Panc1 (cell line): ENCODE results near the gene SIRPA. TPM values are rescaled to one million over a fixed set of nuclear protein-coding genes. Genes with fewer than 3 reads are reported as not detected.

Experiments used
- ATAC-seq: fragments of 200-7000 bp; cut with Tn5 transposase; 2 replicates; pipeline ENCODE4 v1.9.1; 2020; ENCODE audit warnings: mild to moderate bottlenecking, moderate library complexity
- BruUV-seq: library from RNA; stranded (reverse); fragments of 400-500 nt; replicated peaks from 2 replicates; lab custom pipeline; 2021; lab: Mats Ljungman, UMichigan
- CTCF ChIA-PET: fragments of 300-600 bp; sonication (Branson Sonifier 250); formaldehyde crosslinking; loops from one replicate; lab custom pipeline; 2022; ENCODE audit warnings: antibody characterized with exemption; lab: Charles Lee
- POLR2A ChIA-PET: fragments of 300-600 bp; sonication (Branson Sonifier 250); formaldehyde crosslinking; loops from one replicate; lab custom pipeline; 2022; ENCODE audit warnings: antibody characterized with exemption; lab: Charles Lee
- DNase-seq: peaks from one replicate; pipeline ENCODE4 v3.0.0-alpha.2; 2010; ENCODE audit warnings: low read depth, low spot score
- H3K27ac ChIP-seq: 2 replicates; pipeline ENCODE4 v1.5.1; 2011; ENCODE audit warnings: mild to moderate bottlenecking, low read length, inconsistent platforms
- H3K27me3 ChIP-seq: fragments of 200-500 bp; sonication (Bioruptor generic); 2 replicates; pipeline ENCODE4 v1.6.0; 2014; ENCODE audit warnings: low read length, inconsistent platforms; ENCODE audit not compliant: control insufficient read depth, insufficient read depth
- H3K36me3 ChIP-seq: fragments of 200-500 bp; sonication (Bioruptor generic); 2 replicates; pipeline ENCODE4 v1.5.1; 2014; ENCODE audit warnings: inconsistent platforms, mild to moderate bottlenecking, low read length, moderate library complexity; ENCODE audit not compliant: control insufficient read depth, insufficient read depth
- H3K4me1 ChIP-seq: 2 replicates; pipeline ENCODE4 v1.5.1; 2011; ENCODE audit warnings: inconsistent platforms, mild to moderate bottlenecking, low read length, moderate library complexity; ENCODE audit not compliant: control insufficient read depth, insufficient read depth
- H3K4me3 ChIP-seq, 2 experiments: 2 replicates each; pipeline ENCODE4 v1.5.1; 2011 to 2012; ENCODE audit warnings: low read depth in 2 of 2, low read length in 2 of 2, mild to moderate bottlenecking in 2 of 2, inconsistent platforms in 1 of 2, moderate library complexity in 1 of 2
- H3K9me3 ChIP-seq: fragments of 200-500 bp; sonication (Bioruptor generic); 2 replicates; pipeline ENCODE4 v1.5.1; 2014; ENCODE audit warnings: low read depth, mild to moderate bottlenecking, inconsistent platforms, low read length, moderate library complexity; ENCODE audit not compliant: control insufficient read depth, insufficient read depth
- POLR2AphosphoS5 ChIP-seq: IDR thresholded peaks from 2 replicates; pipeline ENCODE4 v1.6.1; 2012; ENCODE audit warnings: mild to moderate bottlenecking, low read depth, low read length, moderate library complexity
- SIN3A ChIP-seq: IDR thresholded peaks from 2 replicates; pipeline ENCODE4 v1.6.1; 2012; ENCODE audit warnings: low read depth, mild to moderate bottlenecking, low read length, moderate library complexity, borderline replicate concordance; ENCODE audit not compliant: insufficient read depth
- TCF7L2 ChIP-seq: IDR thresholded peaks from 2 replicates; pipeline ENCODE4 v1.6.1; 2011; ENCODE audit warnings: mild to moderate bottlenecking, low read depth, low read length, inconsistent platforms
- in situ Hi-C: cut with HindIII; loops from 2 replicates; pipeline ENCODE4 v1.10.0; 2016; ENCODE audit warnings: low sequenced_read_pairs, low pct_unique_long_range_greater_than_20kb
- intact Hi-C: fragments of 100-400 bp; cut with micrococcal nuclease; formaldehyde crosslinking; loops from one replicate; pipeline ENCODE4 v1.10.0; 2022; ENCODE audit not compliant: unreplicated experiment
- total RNA-seq: library from RNA; stranded (reverse); gene quantifications from one replicate; pipeline ENCODE4 v1.2.1, GENCODE V29; 2021; ENCODE audit not compliant: unreplicated experiment
- TF ChIP-seq, protein P1 (sequence below): fragments of 450-650 bp; IDR thresholded peaks from 2 replicates; pipeline ENCODE4 v1.5.1; 2017; ENCODE audit warnings: mild to moderate bottlenecking
- TF ChIP-seq, protein P2 (sequence below), 2 experiments: IDR thresholded peaks; 2 replicates each; pipeline ENCODE4 v1.6.1; 2011 to 2012; ENCODE audit warnings: low read depth in 2 of 2, control low read depth in 1 of 2, low read length in 1 of 2, mild to moderate bottlenecking in 1 of 2, moderate library complexity in 1 of 2; ENCODE audit not compliant: insufficient read depth in 1 of 2

The SIRPA gene
- total RNA-seq, 1 experiment from 2014 or later = 2.4 TPM

GRCh38 chr20:1887756-1888155 lies 7.5 kb upstream of the SIRPA start:
- Histone ChIP-seq H3K9me3 (no peaks in the 10 kb centered on the region), H3K27ac (no peak overlapping the region), H3K4me3 (no peak overlapping the region), H3K4me1 (no peaks in the 10 kb centered on the region), H3K36me3 (no peaks in the 10 kb centered on the region), H3K27me3 (no peaks in the 10 kb centered on the region)
- TF ChIP-seq TCF7L2 (no peak), POLR2AphosphoS5 (no peak), SIN3A (no peak)
- TF ChIP-seq, protein P1, sequence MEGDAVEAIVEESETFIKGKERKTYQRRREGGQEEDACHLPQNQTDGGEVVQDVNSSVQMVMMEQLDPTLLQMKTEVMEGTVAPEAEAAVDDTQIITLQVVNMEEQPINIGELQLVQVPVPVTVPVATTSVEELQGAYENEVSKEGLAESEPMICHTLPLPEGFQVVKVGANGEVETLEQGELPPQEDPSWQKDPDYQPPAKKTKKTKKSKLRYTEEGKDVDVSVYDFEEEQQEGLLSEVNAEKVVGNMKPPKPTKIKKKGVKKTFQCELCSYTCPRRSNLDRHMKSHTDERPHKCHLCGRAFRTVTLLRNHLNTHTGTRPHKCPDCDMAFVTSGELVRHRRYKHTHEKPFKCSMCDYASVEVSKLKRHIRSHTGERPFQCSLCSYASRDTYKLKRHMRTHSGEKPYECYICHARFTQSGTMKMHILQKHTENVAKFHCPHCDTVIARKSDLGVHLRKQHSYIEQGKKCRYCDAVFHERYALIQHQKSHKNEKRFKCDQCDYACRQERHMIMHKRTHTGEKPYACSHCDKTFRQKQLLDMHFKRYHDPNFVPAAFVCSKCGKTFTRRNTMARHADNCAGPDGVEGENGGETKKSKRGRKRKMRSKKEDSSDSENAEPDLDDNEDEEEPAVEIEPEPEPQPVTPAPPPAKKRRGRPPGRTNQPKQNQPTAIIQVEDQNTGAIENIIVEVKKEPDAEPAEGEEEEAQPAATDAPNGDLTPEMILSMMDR = no peak
- TF ChIP-seq, protein P2, sequence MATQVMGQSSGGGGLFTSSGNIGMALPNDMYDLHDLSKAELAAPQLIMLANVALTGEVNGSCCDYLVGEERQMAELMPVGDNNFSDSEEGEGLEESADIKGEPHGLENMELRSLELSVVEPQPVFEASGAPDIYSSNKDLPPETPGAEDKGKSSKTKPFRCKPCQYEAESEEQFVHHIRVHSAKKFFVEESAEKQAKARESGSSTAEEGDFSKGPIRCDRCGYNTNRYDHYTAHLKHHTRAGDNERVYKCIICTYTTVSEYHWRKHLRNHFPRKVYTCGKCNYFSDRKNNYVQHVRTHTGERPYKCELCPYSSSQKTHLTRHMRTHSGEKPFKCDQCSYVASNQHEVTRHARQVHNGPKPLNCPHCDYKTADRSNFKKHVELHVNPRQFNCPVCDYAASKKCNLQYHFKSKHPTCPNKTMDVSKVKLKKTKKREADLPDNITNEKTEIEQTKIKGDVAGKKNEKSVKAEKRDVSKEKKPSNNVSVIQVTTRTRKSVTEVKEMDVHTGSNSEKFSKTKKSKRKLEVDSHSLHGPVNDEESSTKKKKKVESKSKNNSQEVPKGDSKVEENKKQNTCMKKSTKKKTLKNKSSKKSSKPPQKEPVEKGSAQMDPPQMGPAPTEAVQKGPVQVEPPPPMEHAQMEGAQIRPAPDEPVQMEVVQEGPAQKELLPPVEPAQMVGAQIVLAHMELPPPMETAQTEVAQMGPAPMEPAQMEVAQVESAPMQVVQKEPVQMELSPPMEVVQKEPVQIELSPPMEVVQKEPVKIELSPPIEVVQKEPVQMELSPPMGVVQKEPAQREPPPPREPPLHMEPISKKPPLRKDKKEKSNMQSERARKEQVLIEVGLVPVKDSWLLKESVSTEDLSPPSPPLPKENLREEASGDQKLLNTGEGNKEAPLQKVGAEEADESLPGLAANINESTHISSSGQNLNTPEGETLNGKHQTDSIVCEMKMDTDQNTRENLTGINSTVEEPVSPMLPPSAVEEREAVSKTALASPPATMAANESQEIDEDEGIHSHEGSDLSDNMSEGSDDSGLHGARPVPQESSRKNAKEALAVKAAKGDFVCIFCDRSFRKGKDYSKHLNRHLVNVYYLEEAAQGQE (IDR thresholded peaks at IDR 0.05; ENCODE audit: insufficient read depth in 1 of 2, low read depth in 2 of 2, low read length in 1 of 2) = no peak
- DNase-seq (no peak), ATAC-seq (no peak)
- CTCF ChIA-PET = no interaction called here
- intact Hi-C loops (no loop called here), in situ Hi-C loops (no loop called here)
- POLR2A ChIA-PET = no interaction called here
- BruUV-seq = no TSS peak

- H3K27ac ChIP-seq = no peak overlapping the region
- no peaks in the 10 kb centered on the region; the same call in 1 of the 2 replicates for H3K27me3 ChIP-seq
- no TSS peak for BruUV-seq
- POLR2A ChIA-PET = no interaction called here
- H3K36me3 ChIP-seq = no peaks in the 10 kb centered on the region
- in situ Hi-C loops (no loop called here), intact Hi-C loops (no loop called here)
- CTCF ChIA-PET = no interaction called here
- TF ChIP-seq, protein P1 = no peak
- no peak for TF ChIP-seq TCF7L2
- TF ChIP-seq POLR2AphosphoS5 = no peak
- TF ChIP-seq, protein P2 (IDR thresholded peaks at IDR 0.05; ENCODE audit: insufficient read depth in 1 of 2, low read depth in 2 of 2, low read length in 1 of 2) = no peak
- no peak for TF ChIP-seq SIN3A
- ATAC-seq = no peak
- no peak for DNase-seq
- H3K9me3 ChIP-seq = no peaks in the 10 kb centered on the region
- H3K4me1 ChIP-seq = no peaks in the 10 kb centered on the region
- no peak overlapping the region for H3K4me3 ChIP-seq
Measured at GRCh38 chr20:1888796-1889463, 6.3 kb upstream of the SIRPA start.
